ENCODE data around the gene OSBPL8.

Gene OSBPL8

DNA sequence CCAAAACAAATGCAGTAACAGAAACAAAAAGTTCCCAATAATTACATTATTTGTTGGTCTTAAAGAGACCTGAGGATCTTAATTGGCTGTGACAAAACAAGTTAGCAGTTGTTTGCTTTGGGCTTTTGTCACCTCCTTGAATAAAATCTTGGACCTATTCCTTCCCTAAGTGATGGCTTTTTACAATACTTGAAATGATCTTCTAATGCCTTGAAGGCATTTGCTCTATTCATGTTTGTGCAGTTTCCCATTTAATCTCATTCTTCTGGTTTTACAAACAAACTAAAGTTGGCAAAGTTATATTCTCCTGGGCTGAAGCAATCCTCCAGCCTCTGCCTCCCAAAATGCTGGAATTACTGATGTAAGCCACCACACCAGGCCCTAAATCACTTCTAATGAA, 98.8 kb downstream of the OSBPL8 start:
- no peak for DNase-seq

DNA sequence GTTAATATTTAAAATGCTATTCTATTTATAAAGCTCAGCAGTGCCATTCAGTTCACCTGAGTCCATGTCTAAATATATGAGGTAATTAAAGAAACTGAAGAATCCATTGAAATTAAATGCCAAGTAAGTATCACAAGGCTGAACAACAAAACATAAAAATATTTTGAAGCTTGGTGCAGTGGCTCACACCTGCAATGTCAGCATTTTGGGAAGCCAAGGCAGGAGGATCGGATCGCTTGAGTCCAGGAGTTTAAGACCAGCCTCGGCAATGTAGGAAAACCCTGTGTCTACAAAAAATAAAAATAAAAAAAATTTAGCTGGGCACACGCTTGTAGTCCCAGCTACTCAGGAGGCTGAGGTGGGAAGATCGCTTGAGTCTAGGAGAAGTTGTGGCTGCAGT, 101.8 kb downstream of the OSBPL8 start:
- no peak for DNase-seq

DNA sequence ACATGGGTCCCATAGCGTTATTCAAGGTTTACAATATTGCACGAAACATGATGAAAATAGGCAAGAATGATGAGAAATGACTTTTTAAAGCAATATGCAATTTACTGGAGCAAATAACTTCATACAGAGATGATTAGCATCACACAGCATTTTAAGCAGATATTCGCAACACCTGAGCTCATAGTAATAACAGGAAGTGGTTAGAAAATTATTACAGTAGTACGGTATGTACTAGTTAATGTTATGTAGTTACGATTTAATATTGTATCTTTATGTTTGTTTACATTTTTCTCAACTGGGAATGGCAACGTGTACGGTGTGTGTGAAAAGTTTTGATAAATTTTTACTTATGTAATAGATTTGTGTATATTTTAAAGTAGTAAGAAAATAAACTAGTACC, 102.6 kb downstream of the OSBPL8 start:
- DNase-seq, result no peak

DNA sequence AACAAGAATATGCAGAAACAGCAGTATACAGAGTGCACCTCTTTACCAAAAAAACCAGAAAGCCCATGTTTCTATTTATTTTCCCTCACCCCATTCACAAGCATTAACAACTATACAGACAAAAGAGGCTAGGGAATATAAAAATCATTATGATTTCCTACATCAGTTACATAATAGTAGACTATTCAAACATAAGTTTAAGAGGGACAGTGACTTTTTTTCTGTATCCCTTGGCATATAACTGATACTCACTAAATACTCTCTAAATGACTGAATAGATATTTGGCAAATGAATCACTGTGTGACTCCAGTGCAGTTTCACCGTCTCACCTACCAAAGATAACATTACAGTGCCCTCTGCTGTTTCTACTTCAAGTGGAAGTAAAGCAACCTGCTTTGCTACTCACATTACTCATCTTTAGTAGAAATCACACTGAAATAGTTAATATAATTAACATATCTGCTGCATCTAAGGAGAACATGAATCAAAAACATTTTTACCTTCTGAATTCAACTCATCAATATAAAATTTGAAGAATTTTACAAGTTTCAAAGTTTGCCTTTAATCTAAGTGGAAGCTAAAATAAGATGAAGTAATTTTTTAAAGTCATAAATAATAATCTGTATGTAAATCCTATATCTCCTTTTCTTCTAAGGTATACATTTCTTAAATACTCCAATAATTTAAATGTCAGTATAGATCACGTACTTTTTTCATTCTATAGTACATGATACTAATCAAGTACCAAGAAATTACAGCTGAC, 103.8 kb downstream of the OSBPL8 start:
- peak; percentile 63 for DNase-seq

DNA sequence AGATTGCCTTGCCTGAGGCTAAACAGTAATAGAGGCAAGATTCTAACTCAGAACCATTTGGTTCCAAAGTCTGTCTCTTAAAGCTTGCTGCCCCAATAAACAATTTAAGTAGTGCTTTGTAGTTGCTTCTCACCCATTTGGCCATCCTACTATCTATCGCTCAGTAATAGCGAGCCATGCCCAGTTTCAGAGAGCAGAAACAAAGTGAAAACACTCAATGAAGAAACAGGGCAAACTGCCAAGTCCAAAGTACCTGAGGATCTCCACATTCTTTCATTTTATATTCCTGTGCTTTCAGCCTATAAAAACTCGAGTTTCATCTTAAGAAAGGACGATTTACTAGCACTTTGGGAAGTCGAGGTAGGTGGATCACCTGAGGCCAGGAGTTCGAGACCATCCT, 108.0 kb downstream of the OSBPL8 start:
- DNase-seq, result no peak

DNA sequence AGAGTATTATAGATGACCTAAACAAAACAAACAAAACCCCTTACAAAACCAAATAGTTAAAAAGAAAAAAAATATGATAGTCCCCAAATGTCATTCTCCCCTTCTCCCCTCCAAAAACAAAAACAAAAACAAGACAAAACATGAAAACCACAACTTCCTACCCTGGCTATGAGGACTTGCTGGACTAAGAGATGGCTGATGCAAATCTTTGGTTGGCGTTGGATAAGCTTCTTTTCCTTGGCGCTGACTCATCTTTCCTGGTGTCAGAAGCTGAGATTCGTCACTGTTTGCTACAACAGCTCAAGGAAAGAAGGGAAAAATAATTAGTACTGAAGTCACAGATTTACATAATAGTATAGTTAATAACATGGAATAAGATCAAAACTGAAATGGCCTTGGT, 108.9 kb downstream of the OSBPL8 start:
- DNase-seq, result no peak

DNA sequence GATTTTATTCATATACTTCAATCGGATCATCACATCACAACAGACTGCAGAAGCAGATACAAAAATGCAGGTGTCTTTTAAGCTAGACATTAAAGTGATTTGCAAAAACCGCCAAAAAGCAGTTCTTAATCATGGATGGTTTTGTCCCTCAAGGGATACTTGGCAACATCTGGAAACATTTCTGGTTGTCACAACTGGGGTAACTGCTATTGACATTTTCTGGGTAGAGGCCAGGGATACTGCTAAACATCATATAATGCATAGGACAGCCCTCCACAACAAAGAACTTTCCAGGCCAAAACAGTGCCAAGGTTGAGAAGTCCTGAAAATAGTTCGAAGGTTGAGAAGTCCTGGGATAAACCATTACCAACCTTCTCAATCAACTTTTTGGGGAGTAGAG, 109.6 kb downstream of the OSBPL8 start:
- no peak for DNase-seq

DNA sequence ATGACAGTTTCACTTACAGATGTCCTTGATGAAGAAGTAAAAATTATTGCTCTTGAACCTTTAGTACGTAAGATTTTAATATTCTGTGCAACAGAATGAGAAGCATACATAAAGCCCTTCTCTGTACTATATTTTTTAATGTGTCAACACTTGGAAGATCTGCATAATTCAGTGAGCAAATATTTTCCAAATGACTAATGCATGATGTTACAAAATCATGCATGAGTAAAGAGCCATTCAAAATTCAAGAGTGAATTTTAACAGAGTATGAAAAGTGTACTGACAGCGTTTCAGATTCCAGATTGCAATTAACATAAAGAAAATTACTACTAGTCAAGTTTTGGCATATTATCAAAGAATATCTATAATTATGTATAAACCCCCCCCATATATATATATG, 110.0 kb downstream of the OSBPL8 start:
- DNase-seq, result no peak

DNA sequence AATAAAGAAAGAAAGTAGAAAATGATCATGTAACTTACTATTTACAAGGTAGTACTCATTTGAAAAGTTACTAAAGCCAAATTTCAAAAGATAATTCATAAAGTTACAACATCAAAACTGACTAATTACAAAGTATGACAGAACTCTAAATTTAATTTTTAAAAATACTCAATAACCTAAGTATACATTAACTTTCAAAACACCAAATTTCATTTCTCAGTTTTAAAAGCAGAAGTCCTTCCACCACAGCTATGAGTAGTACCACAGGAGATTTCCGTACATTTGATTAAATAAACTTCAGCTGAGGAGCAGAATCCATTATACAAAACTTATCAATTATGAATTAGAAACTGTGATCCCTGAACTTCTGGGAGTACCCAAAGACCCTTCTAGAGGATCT, 110.6 kb downstream of the OSBPL8 start:
- no peak for DNase-seq

DNA sequence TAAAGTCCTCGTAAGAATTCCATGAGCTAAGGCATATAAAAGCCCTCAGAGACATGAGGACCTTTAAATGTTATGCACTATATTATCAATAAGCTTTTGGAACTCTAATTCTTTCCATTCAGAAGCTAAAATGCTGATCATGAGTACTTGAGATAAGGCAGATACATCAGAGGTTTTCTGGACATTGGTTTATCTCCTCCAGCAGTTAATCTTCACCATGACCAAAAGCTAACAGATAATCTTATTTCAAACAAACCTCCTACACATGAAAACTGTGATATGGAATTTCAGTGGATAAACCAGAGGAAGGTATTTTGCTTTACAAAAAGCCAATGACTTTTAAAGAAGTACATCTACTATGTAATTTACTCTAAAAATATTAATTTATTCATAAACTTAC, 113.5 kb downstream of the OSBPL8 start:
- DNase-seq, result no peak

DNA sequence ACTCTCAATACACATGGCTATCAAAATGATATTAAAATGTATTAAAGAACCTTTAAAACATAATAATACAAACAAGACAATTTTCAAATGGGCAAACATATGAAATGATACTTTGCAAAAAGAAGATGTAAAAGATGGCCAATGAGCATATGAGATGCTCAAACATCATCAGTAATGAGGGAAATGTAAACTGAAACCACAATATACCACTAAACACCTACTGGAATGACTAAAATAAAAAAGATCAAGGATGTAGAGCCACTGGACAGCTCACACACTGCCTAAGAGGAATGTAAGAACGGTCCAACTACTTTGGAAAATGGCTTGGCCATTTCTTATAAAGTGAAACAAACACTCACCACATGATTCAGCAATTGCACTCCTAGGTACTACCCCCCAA, 114.1 kb downstream of the OSBPL8 start:
- no peak for DNase-seq

DNA sequence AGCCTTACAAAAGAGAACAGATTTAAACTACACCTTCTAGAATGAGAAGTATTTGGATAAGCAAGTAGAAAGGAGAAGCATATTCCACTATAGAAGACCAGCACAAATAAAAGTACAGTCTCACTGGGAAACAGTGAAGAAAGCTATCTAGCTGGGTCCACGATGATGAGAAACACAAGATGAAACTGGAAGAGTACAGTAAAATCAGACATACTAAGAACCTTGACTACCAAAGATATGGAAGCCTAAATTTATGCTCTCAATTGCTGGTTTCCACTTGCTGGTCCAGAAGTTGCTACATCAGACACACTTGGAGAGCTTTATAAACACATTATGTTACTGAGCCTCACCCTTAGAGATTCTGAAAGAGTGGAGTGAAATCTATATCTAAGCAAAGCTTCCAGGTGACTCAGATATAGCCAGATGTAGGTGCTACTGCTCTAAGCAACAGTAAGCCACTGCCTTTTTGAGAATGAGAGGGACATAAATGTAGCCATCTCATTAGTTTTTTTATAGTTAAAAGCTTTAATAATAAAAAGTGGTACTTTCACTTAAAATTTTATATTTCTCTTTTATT, 115.1 kb downstream of the OSBPL8 start:
- no peak for DNase-seq

DNA sequence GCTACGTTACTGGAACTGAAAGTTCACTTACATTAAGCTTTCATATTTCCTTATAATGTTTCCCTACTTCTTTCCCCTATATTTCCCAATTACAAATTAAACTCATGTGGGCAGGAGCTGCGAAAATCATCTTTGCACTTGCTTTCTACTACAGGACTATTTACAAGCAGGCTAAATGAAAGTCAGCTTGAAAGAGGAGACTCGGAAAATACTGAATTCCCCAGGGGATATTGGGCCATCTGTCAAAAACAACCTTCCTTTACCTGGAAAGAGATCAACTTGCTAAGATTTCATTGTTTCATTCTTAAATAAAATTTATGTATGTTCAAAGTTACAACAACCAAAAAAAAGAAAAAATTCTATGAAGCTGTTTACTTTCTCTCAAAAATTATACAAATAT, 118.6 kb downstream of the OSBPL8 start:
- DNase-seq, result peak; percentile 15

DNA sequence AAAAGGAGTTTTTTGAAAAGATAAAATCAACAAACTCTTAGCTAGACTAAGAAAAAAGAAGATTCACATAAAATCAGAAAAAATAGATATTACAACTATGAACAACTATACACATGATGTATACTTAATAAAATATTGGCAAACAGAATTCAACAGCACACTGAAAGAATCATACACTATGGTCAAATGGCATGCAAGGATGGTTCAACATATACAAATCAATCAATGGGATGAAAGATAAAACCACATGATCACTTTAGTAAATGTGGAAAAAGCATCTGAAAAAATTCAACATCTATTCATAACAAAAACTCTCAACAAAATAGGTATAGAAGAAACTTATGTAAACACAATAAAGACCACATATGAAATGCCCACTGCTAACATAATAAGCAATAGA, 126.8 kb downstream of the OSBPL8 start:
- DNase-seq, result no peak

DNA sequence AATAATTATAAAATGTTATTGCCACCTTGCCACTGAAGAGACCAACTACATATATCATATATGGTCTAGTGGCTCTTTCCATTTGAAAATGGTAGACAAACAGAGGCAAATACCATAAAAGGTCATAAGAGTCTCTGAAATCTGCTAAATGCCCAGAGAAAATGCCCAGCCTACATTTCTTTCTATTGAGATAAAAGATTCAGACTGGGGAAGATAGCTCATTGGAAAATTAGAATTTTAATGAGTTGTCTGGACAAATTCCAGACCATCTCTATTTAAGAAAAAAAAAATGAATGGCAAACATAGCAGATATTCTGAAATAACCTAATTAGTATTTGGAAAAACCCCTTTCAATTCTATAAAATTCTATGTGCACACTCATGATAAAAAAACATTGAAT, 131.5 kb downstream of the OSBPL8 start:
- DNase-seq, result no peak

DNA sequence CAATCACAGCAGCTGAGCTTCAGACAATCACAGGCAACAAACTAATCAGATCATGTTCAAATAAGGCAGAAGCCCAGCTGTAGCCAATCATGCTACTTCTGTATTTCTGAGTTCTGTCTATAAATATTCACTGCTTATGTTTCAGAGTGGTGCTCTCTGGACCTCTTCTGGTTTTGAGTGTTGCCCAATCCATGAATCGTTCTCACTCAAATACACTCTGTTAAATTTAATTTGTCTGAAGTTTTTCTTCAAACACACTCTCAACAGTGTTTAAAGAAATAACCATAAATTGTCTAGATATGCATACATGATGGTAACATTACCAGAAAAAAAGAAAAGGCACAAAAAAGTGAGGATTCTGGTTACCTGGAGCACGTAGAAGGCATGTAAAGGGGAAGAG, 133.4 kb downstream of the OSBPL8 start:
- no peak for DNase-seq

DNA sequence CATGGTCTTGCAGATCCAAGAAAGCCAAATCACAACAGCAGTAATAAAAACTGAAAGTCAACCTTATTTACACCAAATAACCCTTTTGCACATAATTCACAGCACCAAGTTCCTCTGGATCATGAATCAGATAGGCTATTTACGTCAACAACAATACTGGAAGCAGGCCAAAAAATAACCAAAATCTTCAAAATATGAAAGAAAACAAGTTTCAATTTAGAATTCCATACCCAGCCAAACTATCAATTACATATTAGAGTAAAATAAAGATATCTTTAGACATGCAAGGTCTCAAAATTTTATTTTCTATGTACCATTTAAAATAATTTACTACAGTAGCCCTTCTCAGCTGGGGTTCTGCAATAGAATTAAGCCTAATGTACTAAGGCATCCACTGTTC, 134.6 kb downstream of the OSBPL8 start:
- no peak for DNase-seq

DNA sequence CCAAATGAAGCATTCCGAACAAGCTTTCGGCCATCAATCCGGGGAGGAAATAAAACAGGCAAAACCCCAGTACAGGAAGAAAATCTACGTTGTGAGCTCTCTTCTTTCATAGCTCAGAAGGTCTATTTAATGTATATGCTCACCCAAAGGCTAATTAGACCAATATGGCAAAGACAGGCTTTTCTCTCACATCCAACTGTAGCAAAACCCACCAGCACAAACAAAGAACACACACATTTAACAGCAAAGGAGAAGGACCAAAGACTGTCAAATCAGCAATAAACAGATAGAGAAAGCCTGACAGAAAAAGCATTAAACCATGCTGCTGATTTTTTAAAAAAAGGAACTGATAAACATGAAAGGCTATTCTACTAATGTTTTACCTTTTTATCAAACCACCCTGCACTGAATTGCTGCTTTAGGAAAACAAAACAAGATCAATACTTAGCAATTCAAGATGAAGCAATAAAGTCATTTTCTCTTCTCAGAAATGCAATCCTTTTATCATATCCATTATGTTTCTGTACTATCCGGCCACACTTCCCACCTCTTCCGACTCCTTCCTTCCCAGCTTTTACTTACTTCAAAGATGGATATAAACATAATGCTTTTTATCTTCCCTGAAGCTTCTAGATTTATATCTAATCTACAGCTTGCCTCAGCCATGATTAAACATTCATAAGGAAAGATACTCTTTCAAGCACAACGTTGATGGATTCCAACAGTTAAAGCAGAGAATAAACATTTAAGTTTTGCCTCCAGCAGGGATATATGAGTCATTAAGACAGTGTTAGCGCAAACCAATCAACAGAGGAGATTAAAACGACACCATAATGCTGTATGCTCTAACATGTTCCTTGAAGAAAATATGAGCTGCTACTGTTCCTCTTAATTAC, 136.8 kb downstream of the OSBPL8 start:
- no peak for DNase-seq

DNA sequence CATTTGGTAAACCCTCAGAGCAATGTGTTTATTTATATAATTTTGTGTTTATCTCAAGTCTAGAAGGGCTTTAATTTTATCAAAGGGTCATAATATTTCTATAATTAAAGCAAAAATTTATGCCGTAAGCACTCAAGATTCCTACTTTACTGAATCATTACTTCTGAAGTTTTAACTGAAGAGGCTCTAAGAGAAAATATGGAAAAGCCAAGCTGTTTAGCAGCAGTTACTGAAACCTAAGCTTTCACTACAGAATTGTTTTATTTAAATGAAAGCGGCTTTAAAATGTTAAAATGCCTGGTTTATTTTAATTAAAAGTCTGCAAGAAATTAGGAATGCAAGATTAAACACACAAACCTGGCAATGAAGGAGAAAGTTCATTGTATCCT, 137.4 kb downstream of the OSBPL8 start:
- no peak for DNase-seq

DNA sequence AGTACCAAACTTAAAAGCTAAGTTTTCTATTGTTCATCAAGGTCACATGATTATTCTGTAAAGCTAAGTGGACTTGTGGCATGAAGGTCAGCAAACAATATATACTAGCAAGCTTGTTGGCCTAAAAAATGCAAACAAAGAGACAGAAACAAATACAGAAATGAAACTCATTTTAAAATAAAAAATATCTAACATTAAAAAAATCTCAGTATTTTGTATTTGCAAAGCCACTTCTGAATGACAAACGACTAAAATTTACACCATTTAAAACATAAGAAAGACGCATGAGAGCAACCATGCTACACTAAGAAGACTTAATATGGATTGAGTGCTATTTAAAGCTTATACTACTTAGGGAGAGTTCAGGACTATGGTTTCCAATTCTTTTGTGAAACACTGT, 138.5 kb downstream of the OSBPL8 start:
- DNase-seq, result no peak

DNA sequence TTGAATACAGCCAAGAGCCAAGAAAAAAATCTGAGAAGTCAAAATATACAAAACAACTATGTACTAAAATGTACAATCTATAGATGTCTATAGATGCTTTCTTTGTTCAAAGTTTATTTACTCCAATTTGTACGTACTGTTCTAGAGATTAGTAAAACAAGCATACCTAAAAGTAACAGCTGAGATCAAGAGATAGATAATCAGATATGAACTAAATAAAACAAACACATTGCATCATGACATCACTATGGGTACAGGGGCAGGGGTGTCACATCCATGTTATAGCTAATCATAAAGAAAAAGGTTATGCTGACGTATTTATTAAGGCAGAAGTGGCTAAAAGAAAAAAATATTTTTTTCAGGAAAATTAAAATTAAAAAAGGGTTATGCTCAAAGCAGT, 139.3 kb downstream of the OSBPL8 start:
- no peak for DNase-seq

DNA sequence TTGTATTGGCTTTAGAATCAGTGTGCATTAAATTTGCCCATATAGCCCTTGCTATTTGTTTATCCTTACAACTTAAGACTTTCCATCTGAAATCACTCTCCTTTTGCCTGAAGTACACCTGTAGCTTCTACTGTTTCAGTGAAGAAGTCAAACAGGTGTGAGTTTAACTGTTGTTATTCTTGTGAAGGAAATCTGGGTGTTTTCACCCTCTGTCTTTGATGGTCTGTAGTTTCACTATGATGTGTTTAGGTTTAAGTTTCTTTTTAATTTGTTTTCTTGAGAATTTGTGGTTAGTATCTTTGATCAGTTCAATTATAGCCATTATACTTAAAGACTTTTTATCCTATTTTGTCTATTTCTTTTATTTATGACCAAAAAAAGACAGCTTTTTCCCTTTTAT, 142.5 kb downstream of the OSBPL8 start:
- DNase-seq, result no peak

DNA sequence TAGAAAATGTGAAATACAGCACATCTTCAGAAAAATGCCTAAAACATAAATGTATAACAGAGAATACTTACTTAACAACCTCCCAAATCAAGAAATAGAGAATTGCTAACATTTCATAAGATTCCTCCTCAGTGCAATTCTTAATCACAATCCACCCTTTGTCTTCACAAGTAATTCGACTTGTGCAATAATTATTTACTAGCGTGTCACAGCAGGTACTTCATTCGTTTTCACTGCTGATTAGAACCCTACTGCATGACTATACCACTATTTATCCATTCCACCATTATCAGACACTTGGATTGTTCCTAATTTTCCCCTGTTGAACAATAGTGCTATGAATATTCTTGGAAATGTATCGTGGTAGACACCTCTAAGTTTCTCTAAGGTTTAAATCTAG, 146.4 kb downstream of the OSBPL8 start:
- no peak for DNase-seq

DNA sequence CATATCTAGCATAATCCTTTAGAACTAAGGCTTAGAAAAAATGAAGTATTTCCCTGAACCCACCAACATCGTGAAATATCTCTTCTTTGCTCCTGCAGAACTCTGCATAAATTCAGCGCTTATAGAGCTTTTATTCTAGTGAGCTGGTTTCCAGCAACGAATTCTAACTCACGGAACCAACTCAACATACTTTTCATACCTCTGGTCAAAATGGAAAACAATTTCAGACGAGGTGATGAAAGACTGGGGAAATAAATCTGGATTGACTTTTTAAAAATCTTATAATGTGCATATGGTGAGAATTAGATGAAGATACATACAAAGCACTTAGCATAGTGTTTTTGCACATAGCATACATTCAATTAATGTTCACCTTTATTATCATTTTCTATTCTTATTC, 148.8 kb downstream of the OSBPL8 start:
- DNase-seq, result no peak
